HG02938 (cell line): ENCODE data around the gene CANT1.

Experiments
- ATAC-seq: cut with Tn5 transposase; IDR thresholded peaks from one replicate; pipeline ENCODE4 v1.9.1; 2021; ENCODE audit warnings: mild to moderate bottlenecking, moderate library complexity; ENCODE audit not compliant: unreplicated experiment

CANT1 gene

GRCh38 chr17:78944956-78945355 lies 64.6 kb downstream of the CANT1 start:
- no peak for ATAC-seq

GRCh38 chr17:78944026-78944425 lies 65.5 kb downstream of the CANT1 start:
- ATAC-seq = no peak
